CMK (cell line): ENCODE data around the gene CTSC.
"Not testable (repeated sequence)": the region's sequence is repeated elsewhere in the genome, so short reads cannot be mapped to it uniquely, and the experiment has no call there.

Experiments
- DNase-seq: peaks from one replicate; pipeline ENCODE4 v3.0.0-alpha.2; 2010; ENCODE audit warnings: low read depth

The CTSC gene

GRCh38 chr11:88282747-88283515, 54.6 kb downstream of the CTSC start:
- DNase-seq: no peak

DNA sequence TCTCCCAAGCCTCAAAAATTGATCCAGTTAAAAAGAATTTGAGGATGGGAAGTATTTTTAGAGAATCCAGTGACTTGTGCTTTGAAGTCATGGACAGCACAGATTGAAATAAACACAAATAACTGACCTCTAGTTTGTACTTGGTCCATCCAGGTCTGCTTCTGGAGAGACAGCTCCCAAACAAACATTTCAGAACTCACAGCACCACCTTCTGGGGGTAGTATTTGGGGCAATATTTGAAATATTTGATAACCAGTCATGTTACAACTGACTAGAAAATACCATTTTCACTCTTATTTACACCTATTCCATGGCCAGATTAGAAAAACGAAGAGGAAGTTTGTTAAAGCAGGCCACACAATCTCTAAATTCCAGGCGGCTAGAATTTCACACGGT, 56.2 kb downstream of the CTSC start:
- DNase-seq: no peak

DNA sequence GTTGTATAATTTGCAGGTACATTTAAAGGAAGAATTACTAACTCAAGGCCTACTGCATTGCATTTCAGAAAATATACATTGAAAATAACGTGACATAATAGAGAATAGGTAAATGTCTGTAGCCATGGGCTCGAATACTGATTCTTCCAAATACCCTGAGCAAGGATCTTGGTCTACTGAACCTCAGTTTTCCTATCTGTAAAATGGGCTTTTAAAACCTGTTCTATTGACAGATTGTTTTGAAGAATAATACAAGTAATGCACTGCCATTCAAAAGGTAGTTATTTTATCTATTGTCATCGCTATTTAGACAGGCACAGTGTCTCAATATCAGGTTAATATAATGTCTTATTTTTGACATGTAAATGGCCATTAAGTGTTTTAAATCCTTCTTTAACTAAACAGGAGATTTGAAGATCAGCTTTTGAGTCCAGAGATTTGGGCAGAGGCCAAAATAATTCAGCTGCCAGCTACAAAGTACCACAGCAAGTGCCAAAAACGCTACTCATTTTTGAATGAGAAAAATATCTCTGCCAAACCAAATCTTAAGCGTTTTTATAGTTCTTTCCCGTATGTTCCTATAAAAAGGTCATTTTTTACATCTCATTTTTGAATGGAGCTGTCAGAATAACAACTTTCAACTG, 56.7 kb downstream of the CTSC start:
- no peak for DNase-seq

- DNase-seq: no peak
These were observed 60.1 kb downstream of the CTSC start for GRCh38 chr11:88277349-88277915.

- DNase-seq: no peak
These were observed 61.9 kb downstream of the CTSC start for GRCh38 chr11:88275636-88276035.

- DNase-seq: no peak
These were observed 70.6 kb downstream of the CTSC start for GRCh38 chr11:88266919-88267318.

- DNase-seq: no peak
These were observed 71.4 kb downstream of the CTSC start for GRCh38 chr11:88266157-88266556.

GRCh38 chr11:88259431-88259830, 78.1 kb downstream of the CTSC start:
- no peak for DNase-seq

- DNase-seq: no peak
These were observed 85.3 kb downstream of the CTSC start for GRCh38 chr11:88252208-88252607.

DNA sequence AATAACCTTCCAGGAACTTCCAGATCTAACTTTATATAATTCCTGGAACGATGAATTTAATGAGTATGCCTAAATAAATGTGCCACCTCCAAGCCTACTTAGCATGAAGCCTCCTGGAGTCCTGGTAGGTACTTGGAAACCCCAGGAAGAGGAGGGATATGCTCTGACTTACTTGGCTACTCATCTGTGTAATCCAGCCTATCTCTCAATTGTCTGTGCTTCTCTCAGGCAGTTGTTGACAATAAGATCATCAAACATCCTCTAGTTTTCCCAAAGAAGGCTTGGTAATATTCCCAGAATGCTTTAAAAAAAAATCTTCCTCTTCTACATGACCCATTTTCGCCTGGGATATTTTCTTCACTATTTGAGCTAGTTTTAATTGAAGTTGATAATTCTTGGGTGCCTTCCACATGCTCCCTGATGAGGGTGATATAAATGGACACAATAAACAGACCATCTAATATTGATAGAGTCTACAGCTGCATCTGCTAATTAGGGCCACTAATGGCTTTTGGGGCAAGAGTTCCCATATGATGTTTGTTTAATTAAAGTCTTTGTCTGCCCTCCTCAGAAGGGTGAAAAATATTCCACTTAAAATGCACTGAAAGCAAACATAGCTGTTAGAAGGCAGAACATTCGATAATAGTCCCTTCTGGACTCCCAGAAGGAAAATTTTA, 86.8 kb downstream of the CTSC start:
- no peak for DNase-seq

- no peak for DNase-seq
These were observed 87.8 kb downstream of the CTSC start for GRCh38 chr11:88249706-88250105.

DNA sequence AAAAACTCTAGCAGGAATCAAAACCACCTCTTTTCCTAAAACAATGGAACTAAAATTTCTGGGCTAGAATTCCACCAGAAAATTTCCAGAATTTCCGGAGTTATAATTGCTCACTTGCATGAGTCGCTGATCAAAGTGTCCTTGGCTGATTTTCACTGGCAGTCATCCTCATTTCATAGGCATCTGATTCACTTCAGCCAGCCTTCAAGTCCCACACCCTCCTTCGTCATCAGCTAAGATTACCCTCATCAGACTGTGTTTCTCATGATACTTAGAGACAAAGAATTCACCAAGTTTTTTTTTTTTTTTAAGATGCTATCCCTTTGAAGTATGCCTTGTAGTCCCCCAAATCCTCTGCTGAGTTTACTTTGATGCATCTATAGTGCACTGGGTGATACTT, 90.8 kb downstream of the CTSC start:
- DNase-seq: no peak

DNA sequence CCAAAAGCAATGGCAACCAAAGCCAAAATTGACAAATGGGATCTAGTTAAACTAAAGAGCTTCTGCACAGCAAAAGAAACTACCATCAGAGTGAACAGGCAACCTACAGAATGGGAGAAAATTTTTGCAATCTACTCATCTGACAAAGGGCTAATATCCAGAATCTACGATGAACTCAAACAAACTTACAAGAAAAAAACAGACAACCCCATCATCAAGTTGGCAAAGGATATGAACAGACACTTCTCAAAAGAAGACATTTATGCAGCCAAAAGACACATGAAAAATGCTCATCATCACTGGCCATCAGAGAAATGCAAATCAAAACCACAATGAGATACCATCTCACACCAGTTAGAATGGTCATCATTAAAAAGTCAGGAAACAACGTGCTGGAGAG, 92.0 kb downstream of the CTSC start:
- not testable (repeated sequence) for DNase-seq
